ENCODE data around the gene AFG1L.

DNA sequence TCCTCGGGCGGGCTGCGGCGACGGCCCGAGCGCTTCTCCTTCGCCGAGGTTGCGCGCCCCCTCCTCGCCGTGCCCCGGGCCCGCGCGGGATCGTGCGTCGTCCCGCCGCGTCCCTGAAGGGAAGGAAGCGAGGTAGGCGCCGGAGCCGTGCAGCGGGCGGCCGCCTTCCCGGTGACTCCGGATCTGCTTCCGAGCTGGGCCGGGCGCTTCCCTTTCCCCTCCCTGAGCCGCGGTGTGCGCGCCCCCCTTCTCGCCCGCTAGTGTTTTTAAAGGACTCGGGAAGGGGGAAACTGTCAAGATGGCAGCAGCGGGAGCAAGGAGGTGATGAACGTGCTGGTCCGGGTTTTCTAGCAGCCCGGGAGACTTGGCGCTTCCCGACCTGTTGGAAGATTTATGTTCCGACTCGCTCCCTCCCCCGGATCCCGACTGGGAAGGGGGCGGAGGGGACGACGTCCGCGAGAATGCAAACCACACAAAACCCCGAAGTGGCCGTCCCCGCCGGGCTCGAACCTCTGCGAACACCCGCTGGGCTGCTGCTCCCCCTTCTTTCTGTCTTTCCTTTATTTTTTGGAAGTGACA is 265.1 kb downstream of the AFG1L start:
- TF ChIP-seq, protein P1, sequence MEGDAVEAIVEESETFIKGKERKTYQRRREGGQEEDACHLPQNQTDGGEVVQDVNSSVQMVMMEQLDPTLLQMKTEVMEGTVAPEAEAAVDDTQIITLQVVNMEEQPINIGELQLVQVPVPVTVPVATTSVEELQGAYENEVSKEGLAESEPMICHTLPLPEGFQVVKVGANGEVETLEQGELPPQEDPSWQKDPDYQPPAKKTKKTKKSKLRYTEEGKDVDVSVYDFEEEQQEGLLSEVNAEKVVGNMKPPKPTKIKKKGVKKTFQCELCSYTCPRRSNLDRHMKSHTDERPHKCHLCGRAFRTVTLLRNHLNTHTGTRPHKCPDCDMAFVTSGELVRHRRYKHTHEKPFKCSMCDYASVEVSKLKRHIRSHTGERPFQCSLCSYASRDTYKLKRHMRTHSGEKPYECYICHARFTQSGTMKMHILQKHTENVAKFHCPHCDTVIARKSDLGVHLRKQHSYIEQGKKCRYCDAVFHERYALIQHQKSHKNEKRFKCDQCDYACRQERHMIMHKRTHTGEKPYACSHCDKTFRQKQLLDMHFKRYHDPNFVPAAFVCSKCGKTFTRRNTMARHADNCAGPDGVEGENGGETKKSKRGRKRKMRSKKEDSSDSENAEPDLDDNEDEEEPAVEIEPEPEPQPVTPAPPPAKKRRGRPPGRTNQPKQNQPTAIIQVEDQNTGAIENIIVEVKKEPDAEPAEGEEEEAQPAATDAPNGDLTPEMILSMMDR (IDR thresholded peaks at IDR 0.05; ENCODE audit: borderline replicate concordance, extremely low read depth, low read length, poor library complexity, severe bottlenecking), result no peak
- no peak for TF ChIP-seq EZH2 (IDR thresholded peaks at IDR 0.05; ENCODE audit: borderline replicate concordance, low read depth, low read length, severe bottlenecking)
